GM12892 (cell line): ENCODE data around the gene TMIE.

Experiments used
- POLR2A ChIP-seq: IDR thresholded peaks from 2 replicates; pipeline ENCODE4 v1.6.1; 2011; ENCODE audit warnings: low read depth, low read length, control low read depth
- TAF1 ChIP-seq: IDR thresholded peaks from 2 replicates; pipeline ENCODE4 v1.6.1; 2011; ENCODE audit warnings: low read depth, mild to moderate bottlenecking, control low read depth, low read length, borderline replicate concordance

DNA sequence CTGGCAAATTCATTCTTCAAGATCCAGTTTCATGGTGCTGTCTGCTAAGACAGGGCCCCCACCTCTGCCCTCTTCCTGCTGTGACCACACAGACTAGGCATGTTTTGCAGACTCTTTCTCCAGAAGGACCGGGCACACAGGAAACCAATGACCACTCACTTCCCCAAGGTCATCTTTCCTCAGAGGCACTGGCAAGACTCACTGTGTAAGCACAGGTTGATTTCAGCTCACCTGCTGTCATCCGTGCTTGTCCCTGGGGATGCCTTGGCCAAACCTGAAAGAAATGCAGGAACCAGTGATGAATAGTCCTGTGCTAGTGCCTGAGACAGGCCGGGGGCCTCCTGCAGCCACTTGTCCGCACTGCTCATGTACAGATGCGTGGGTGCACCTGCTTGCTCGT is 41.2 kb upstream of the TMIE start:
- TF ChIP-seq TAF1 (no peak), POLR2A (no peak)
